GM18519 (cell line): ENCODE results near the gene PTPN6.

ENCODE experiments used
- ATAC-seq: cut with Tn5 transposase; IDR thresholded peaks from one replicate; pipeline ENCODE4 v1.9.1; 2021; ENCODE audit warnings: mild to moderate bottlenecking, moderate library complexity; ENCODE audit not compliant: unreplicated experiment, low FRiP score

PTPN6 gene

GRCh38 chr12:6921996-6922946 lies 28.9 kb upstream of the PTPN6 start:
- no peak for ATAC-seq

- no peak for ATAC-seq
Measured at GRCh38 chr12:6923003-6923732, 28.0 kb upstream of the PTPN6 start.

- no peak for ATAC-seq
Measured at GRCh38 chr12:6923851-6924250, 27.3 kb upstream of the PTPN6 start.

- no peak for ATAC-seq
Measured at GRCh38 chr12:6925239-6925539, 26.0 kb upstream of the PTPN6 start.

- ATAC-seq, result no peak
Measured at GRCh38 chr12:6925540-6926279, 25.4 kb upstream of the PTPN6 start.

- no peak for ATAC-seq
Measured at GRCh38 chr12:6927379-6928021, 23.7 kb upstream of the PTPN6 start, which contains the start of gene ATN1. Gene ATN1, plus strand, starts transcription at chr12:6927959. Its CDS starts 6,043 bp downstream, at chr12:6934002.

- ATAC-seq, result no peak
Measured at GRCh38 chr12:6928022-6928702, 23.0 kb upstream of the PTPN6 start.

- no peak for ATAC-seq
Measured at GRCh38 chr12:6928703-6929407, 22.3 kb upstream of the PTPN6 start.

GRCh38 chr12:6929466-6930452 lies 21.4 kb upstream of the PTPN6 start:
- ATAC-seq, result no peak

GRCh38 chr12:6932766-6933165 lies 18.4 kb upstream of the PTPN6 start:
- ATAC-seq, result no peak

- ATAC-seq, result no peak
Measured at GRCh38 chr12:6934110-6934509, 17.0 kb upstream of the PTPN6 start.

GRCh38 chr12:6935371-6936193 lies 15.6 kb upstream of the PTPN6 start:
- no peak for ATAC-seq

- no peak for ATAC-seq
Measured at GRCh38 chr12:6936194-6936635, 14.9 kb upstream of the PTPN6 start.

- no peak for ATAC-seq
Measured at GRCh38 chr12:6936636-6937480, 14.3 kb upstream of the PTPN6 start.

- peak; percentile 81 for ATAC-seq
Measured at GRCh38 chr12:6937481-6938352, 13.4 kb upstream of the PTPN6 start.
